ENCODE data around the gene GALNT2.

DNA sequence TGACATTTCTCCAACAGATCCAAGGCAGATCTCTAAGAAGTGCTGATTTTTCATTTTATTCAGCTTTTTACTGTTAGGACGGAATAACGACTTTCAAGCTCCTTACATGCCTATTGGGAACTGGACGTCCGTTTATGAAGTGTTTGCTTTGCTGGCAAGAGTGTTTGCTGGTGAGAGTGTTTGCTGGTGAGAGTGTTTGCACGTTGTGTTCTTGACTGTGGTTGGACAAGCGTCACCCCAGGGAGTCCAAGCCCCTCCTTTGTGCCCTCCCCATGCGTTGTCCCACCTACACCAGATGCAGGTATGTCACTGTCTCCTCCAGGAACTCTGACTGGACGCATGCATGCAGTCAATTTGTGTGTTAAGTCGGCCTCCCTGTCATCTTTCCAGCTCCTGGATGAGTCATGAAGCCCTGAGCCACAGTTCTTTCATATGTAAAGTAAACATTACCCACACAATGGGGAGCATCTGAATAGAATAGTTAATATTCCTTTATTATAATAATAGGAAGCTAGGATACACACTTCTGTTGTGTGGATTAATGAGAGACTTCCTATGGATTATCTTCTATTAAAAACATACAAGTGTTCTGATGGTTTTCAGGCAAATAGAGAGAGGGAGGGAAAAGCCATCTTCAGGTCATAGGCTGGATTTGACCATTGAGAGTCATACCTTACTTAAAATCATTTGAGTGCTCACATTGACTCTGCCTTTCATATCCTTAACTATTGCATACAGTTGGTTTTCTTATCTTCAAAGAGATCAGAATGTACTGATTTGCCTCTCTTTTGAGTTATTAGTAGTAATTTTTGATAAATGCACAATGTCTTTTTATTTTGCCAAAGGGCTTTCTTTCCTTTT, 119.2 kb downstream of the GALNT2 start:
- TF ChIP-seq ARNTL (CRISPR knock-in tag; IDR thresholded peaks at IDR 0.05; ENCODE audit: borderline replicate concordance, low read depth) (no peak), BACH2 (CRISPR knock-in tag; IDR thresholded peaks at IDR 0.05; ENCODE audit: borderline replicate concordance) (no peak), ZNF70 (CRISPR knock-in tag; IDR thresholded peaks at IDR 0.05) (no peak), ESRRG (CRISPR knock-in tag; IDR thresholded peaks at IDR 0.05) (no peak), GLIS3 (CRISPR knock-in tag; IDR thresholded peaks at IDR 0.05) (no peak)
